OCI-LY7 (cell line): ENCODE measurements around the gene OR5M10. TPM values are rescaled to one million over a fixed set of nuclear protein-coding genes. Genes with fewer than 3 reads are reported as not detected.

Experiments
- BruUV-seq: library from RNA; stranded (reverse); fragments of 400-500 nt; replicated peaks from 2 replicates; lab custom pipeline; 2021; lab: Mats Ljungman, UMichigan
- CTCF ChIA-PET: fragments of 300-600 bp; sonication (Branson Sonifier 250); formaldehyde crosslinking; loops from one replicate; lab custom pipeline; 2022; ENCODE audit warnings: antibody characterized with exemption; ENCODE audit not compliant: unreplicated experiment; lab: Charles Lee
- POLR2A ChIA-PET: fragments of 300-600 bp; sonication (Branson Sonifier 250); formaldehyde crosslinking; loops from one replicate; lab custom pipeline; 2022; ENCODE audit warnings: antibody characterized with exemption; lab: Charles Lee
- DNase-seq: peaks from one replicate; pipeline ENCODE4 v3.0.0-alpha.2; 2015; ENCODE audit warnings: low spot score
- H2AFZ ChIP-seq: fragments of 200-600 bp; sonication (generic), shearing (Covaris generic); 2 replicates; pipeline ENCODE4 v1.6.1; 2014; ENCODE audit warnings: mild to moderate bottlenecking, antibody characterized with exemption, low read length, moderate library complexity
- H3K27ac ChIP-seq: fragments of 200-600 bp; sonication (generic); 2 replicates; pipeline ENCODE4 v1.5.1; 2014; ENCODE audit warnings: mixed run types, low read depth, mild to moderate bottlenecking, moderate library complexity, low read length, inconsistent platforms; ENCODE audit not compliant: poor library complexity, severe bottlenecking
- H3K36me3 ChIP-seq: fragments of 200-600 bp; sonication (generic); 2 replicates; pipeline ENCODE4 v1.6.1; 2014; ENCODE audit warnings: mild to moderate bottlenecking, antibody characterized with exemption, low read length, moderate library complexity, mixed read lengths; ENCODE audit not compliant: insufficient read depth
- H3K4me1 ChIP-seq: fragments of 200-600 bp; sonication (generic); 2 replicates; pipeline ENCODE4 v1.5.1; 2014; ENCODE audit warnings: mild to moderate bottlenecking, low read length; ENCODE audit not compliant: insufficient read depth, poor library complexity, severe bottlenecking
- H3K4me2 ChIP-seq: fragments of 200-600 bp; sonication (generic); 2 replicates; pipeline ENCODE4 v1.6.1; 2014; ENCODE audit warnings: mild to moderate bottlenecking, low read length
- H3K4me3 ChIP-seq: fragments of 200-600 bp; sonication (generic); 2 replicates; pipeline ENCODE4 v1.5.1; 2014; ENCODE audit warnings: mild to moderate bottlenecking, low read depth, low read length; ENCODE audit not compliant: poor library complexity, severe bottlenecking
- H3K79me2 ChIP-seq: fragments of 200-600 bp; sonication (generic); 2 replicates; pipeline ENCODE4 v1.6.1; 2016; ENCODE audit warnings: low read depth, mild to moderate bottlenecking, low read length, moderate library complexity, mixed read lengths; ENCODE audit not compliant: insufficient read depth
- H3K9me2 ChIP-seq: fragments of 200-600 bp; sonication (generic); 2 replicates; pipeline ENCODE4 v1.6.1; 2016; ENCODE audit warnings: mild to moderate bottlenecking, low read length, mixed read lengths; ENCODE audit not compliant: insufficient read depth
- H3K9me3 ChIP-seq: fragments of 200-600 bp; sonication (generic); 2 replicates; pipeline ENCODE4 v1.6.1; 2014; ENCODE audit warnings: mild to moderate bottlenecking, mixed run types, low read length, mixed read lengths
- H4K20me1 ChIP-seq: fragments of 200-600 bp; sonication (generic); 2 replicates; pipeline ENCODE4 v1.6.1; 2014; ENCODE audit warnings: mild to moderate bottlenecking, antibody characterized with exemption, low read length, moderate library complexity, mixed read lengths; ENCODE audit not compliant: insufficient read depth
- CTCF ChIP-seq: fragments of 200-600 bp; sonication (generic); conservative IDR thresholded peaks from 2 replicates; pipeline ENCODE4 v1.5.1; 2014; ENCODE audit warnings: mild to moderate bottlenecking, antibody characterized with exemption, low read length, moderate library complexity, mixed read lengths
- EZH2phosphoT487 ChIP-seq: fragments of 200-600 bp; sonication (generic); IDR thresholded peaks from 2 replicates; pipeline ENCODE4 v1.6.1; 2018; ENCODE audit warnings: low read depth, borderline replicate concordance, mild to moderate bottlenecking, mixed run types, antibody characterized with exemption, low read length, moderate library complexity, mixed read lengths
- intact Hi-C: fragments of 100-400 bp; cut with micrococcal nuclease; formaldehyde crosslinking; loops from one replicate; pipeline ENCODE4 v1.10.0; 2022; ENCODE audit not compliant: unreplicated experiment
- total RNA-seq, 2 experiments: library from RNA; depleted of rRNA in 1 of 2; stranded (reverse); fragments of >200 nt in 1 of 2; shearing (Covaris generic) in 1 of 2; gene quantifications; 2 replicates each; pipeline ENCODE4 v1.2.3, GENCODE V29; 2014 to 2022

Gene OR5M10
- total RNA-seq, 2 experiments from 2014 or later = not detected

- ChIA-PET CTCF (no interaction called here), POLR2A (no interaction called here)
- Histone ChIP-seq H3K9me3 (no peaks in the 10 kb centered on the region), H2AFZ (no peak overlapping the region), H3K27ac (no peak overlapping the region), H3K4me1 (no peaks in the 10 kb centered on the region), H4K20me1 (no peaks in the 10 kb centered on the region), H3K4me3 (no peak overlapping the region), H3K79me2 (no peaks in the 10 kb centered on the region), H3K9me2 (no peaks in the 10 kb centered on the region), H3K36me3 (no peaks in the 10 kb centered on the region), H3K4me2 (no peak overlapping the region)
- TF ChIP-seq CTCF (no peak), EZH2phosphoT487 (no peak)
- DNase-seq = no peak
- BruUV-seq = no TSS peak
- intact Hi-C loops = no loop called here
These were observed 44.3 kb downstream of the OR5M10 start for GRCh38 chr11:56533054-56533740.

GRCh38 chr11:56531856-56532255, 45.7 kb downstream of the OR5M10 start:
- H2AFZ ChIP-seq = no peak overlapping the region
- DNase-seq = no peak
- intact Hi-C loops = no loop called here
- no peaks in the 10 kb centered on the region for H4K20me1 ChIP-seq
- no peaks in the 10 kb centered on the region for H3K36me3 ChIP-seq
- H3K9me3 ChIP-seq = no peaks in the 10 kb centered on the region
- CTCF ChIA-PET = no interaction called here
- no peak overlapping the region for H3K4me3 ChIP-seq
- BruUV-seq = no TSS peak
- H3K27ac ChIP-seq = no peak overlapping the region
- H3K79me2 ChIP-seq = no peaks in the 10 kb centered on the region
- no peaks in the 10 kb centered on the region for H3K4me1 ChIP-seq
- no peaks in the 10 kb centered on the region for H3K9me2 ChIP-seq
- H3K4me2 ChIP-seq = no peak overlapping the region
- TF ChIP-seq EZH2phosphoT487 = no peak
- no peak for TF ChIP-seq CTCF
- POLR2A ChIA-PET = no interaction called here

Other genes with a start within 250 kb of the OR5M10 start
- not detected in 2 replicates for gene OR8K1, start 231.7 kb downstream of the OR5M10 start, total RNA-seq (2014; rRNA removed; shearing (Covaris generic))
- not detected in 2 replicates for gene OR8K1, start 231.7 kb downstream of the OR5M10 start, total RNA-seq (2022)
- not detected in 2 replicates for gene OR8J1, start 223.4 kb downstream of the OR5M10 start, total RNA-seq (2014; rRNA removed; shearing (Covaris generic))
- gene OR8J1, start 223.4 kb downstream of the OR5M10 start, total RNA-seq (2022) = not detected in 2 replicates
- not detected in 2 replicates for gene OR8U1, start 202.1 kb downstream of the OR5M10 start, total RNA-seq (2014; rRNA removed; shearing (Covaris generic))
- gene OR8U1, start 202.1 kb downstream of the OR5M10 start, total RNA-seq (2022) = not detected in 2 replicates
- not detected in 2 replicates for gene OR5AL1, start 165.0 kb downstream of the OR5M10 start, total RNA-seq (2014; rRNA removed; shearing (Covaris generic))
- not detected in 2 replicates for gene OR5AL1, start 165.0 kb downstream of the OR5M10 start, total RNA-seq (2022)
- not detected in 2 replicates for gene OR5M3, start 104.4 kb downstream of the OR5M10 start, total RNA-seq (2014; rRNA removed; shearing (Covaris generic))
- gene OR5M3, start 104.4 kb downstream of the OR5M10 start, total RNA-seq (2022) = not detected in 2 replicates
- gene OR5M8, start 86.4 kb downstream of the OR5M10 start, total RNA-seq (2014; rRNA removed; shearing (Covaris generic)) = not detected in 2 replicates
- gene OR5M8, start 86.4 kb downstream of the OR5M10 start, total RNA-seq (2022) = not detected in 2 replicates
- not detected in 2 replicates for gene OR5M11, start 34.5 kb downstream of the OR5M10 start, total RNA-seq (2014; rRNA removed; shearing (Covaris generic))
- gene OR5M11, start 34.5 kb downstream of the OR5M10 start, total RNA-seq (2022) = not detected in 2 replicates
- gene OR5M1, start 37.2 kb upstream of the OR5M10 start, total RNA-seq (2014; rRNA removed; shearing (Covaris generic)) = not detected in 2 replicates
- gene OR5M1, start 37.2 kb upstream of the OR5M10 start, total RNA-seq (2022) = not detected in 2 replicates
- gene OR5AP2, start 64.7 kb upstream of the OR5M10 start, total RNA-seq (2014; rRNA removed; shearing (Covaris generic)) = not detected in 2 replicates
- gene OR5AP2, start 64.7 kb upstream of the OR5M10 start, total RNA-seq (2022) = not detected in 2 replicates
- not detected in 2 replicates for gene OR5AR1, start 86.0 kb upstream of the OR5M10 start, total RNA-seq (2014; rRNA removed; shearing (Covaris generic))
- gene OR5AR1, start 86.0 kb upstream of the OR5M10 start, total RNA-seq (2022) = not detected in 2 replicates
- gene OR9G1, start 121.4 kb upstream of the OR5M10 start, total RNA-seq (2014; rRNA removed; shearing (Covaris generic)) = not detected in 2 replicates
- gene OR9G1, start 121.4 kb upstream of the OR5M10 start, total RNA-seq (2022) = not detected in 2 replicates
- not detected in 2 replicates for gene OR9G4, start 171.0 kb upstream of the OR5M10 start, total RNA-seq (2014; rRNA removed; shearing (Covaris generic))
- not detected in 2 replicates for gene OR9G4, start 171.0 kb upstream of the OR5M10 start, total RNA-seq (2022)